Measurements from ENCODE around the gene SMARCD2.

DNA sequence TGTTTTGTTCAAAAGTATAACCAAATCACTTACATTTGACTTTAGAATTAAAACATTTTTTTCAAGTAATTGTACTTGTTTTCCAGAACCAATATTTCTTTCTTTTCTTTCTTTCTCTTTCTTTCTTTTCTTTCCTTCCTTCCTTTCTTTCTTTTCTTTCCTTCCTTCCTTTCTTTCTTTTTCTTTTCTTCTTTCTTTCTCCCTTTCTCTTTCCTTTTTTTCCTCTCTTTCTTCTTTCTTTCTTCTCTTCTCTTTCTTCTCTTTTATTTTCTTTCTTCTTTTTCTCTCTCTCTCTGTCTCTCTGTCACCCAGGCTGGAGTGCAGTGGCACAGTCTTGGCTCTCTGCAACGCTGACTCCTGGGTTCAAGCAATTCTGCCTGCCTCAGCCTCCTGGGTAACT, 41.7 kb downstream of the SMARCD2 start:
- TF ChIP-seq, protein P1, sequence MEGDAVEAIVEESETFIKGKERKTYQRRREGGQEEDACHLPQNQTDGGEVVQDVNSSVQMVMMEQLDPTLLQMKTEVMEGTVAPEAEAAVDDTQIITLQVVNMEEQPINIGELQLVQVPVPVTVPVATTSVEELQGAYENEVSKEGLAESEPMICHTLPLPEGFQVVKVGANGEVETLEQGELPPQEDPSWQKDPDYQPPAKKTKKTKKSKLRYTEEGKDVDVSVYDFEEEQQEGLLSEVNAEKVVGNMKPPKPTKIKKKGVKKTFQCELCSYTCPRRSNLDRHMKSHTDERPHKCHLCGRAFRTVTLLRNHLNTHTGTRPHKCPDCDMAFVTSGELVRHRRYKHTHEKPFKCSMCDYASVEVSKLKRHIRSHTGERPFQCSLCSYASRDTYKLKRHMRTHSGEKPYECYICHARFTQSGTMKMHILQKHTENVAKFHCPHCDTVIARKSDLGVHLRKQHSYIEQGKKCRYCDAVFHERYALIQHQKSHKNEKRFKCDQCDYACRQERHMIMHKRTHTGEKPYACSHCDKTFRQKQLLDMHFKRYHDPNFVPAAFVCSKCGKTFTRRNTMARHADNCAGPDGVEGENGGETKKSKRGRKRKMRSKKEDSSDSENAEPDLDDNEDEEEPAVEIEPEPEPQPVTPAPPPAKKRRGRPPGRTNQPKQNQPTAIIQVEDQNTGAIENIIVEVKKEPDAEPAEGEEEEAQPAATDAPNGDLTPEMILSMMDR (conservative IDR thresholded peaks at IDR 0.05; ENCODE audit: low read length), result no peak
- no peak for TF ChIP-seq EZH2phosphoT487 (IDR thresholded peaks at IDR 0.05; ENCODE audit: borderline replicate concordance, low read depth, low read length)

All from OCI-LY7 (cell line).